ENCODE data around the gene TYROBP.
"Not testable (repeated sequence)": the region's sequence is repeated elsewhere in the genome, so short reads cannot be mapped to it uniquely, and the experiment has no call there.

Gene TYROBP

GRCh38 chr19:35870124-35870736, 37.9 kb downstream of the TYROBP start:
- not testable (repeated sequence) for DNase-seq (ENCODE audit: low spot score)

- peak; percentile 84 for DNase-seq (ENCODE audit: low spot score)
Measured at GRCh38 chr19:35869327-35870123, 38.6 kb downstream of the TYROBP start.

GRCh38 chr19:35868823-35869326, 39.2 kb downstream of the TYROBP start:
- DNase-seq (ENCODE audit: low spot score), result no peak

GRCh38 chr19:35868172-35868822, 39.8 kb downstream of the TYROBP start, which contains the start of gene APLP1:
Gene APLP1 (plus strand): TSS chr19:35868574. CDS start chr19:35868637, 63 bp downstream.
- DNase-seq (ENCODE audit: low spot score), result peak; percentile 79

- no peak for DNase-seq (ENCODE audit: low spot score)
Measured at GRCh38 chr19:35863018-35863417, 45.1 kb downstream of the TYROBP start.

- no peak for DNase-seq (ENCODE audit: low spot score)
Measured at GRCh38 chr19:35862528-35862927, 45.6 kb downstream of the TYROBP start.

GRCh38 chr19:35861640-35862160, 46.4 kb downstream of the TYROBP start:
- DNase-seq (ENCODE audit: low spot score), result no peak

GRCh38 chr19:35860818-35861639, 47.1 kb downstream of the TYROBP start:
- DNase-seq (ENCODE audit: low spot score), result no peak

GRCh38 chr19:35860436-35860817, 47.7 kb downstream of the TYROBP start:
- DNase-seq (ENCODE audit: low spot score), result no peak

- DNase-seq (ENCODE audit: low spot score), result no peak
Measured at GRCh38 chr19:35859414-35859813, 48.7 kb downstream of the TYROBP start.

GRCh38 chr19:35858311-35858710, 49.8 kb downstream of the TYROBP start:
- DNase-seq (ENCODE audit: low spot score), result no peak

GRCh38 chr19:35856546-35857149, 51.4 kb downstream of the TYROBP start, which contains the start of gene KIRREL2:
Gene KIRREL2 (plus strand): TSS chr19:35856911. CDS start chr19:35857120, 209 bp downstream.
- no peak for DNase-seq (ENCODE audit: low spot score)
